ENCODE data around the gene NFASC. TPM values are rescaled to one million over a fixed set of nuclear protein-coding genes. Genes with fewer than 3 reads are reported as not detected.

NFASC gene
- total RNA-seq, 1 experiment from 2014 or later, result 20.1 TPM

GRCh38 chr1:205004351-205004750 is 133.7 kb downstream of the NFASC start:
- Mint-ChIP-seq H3K4me3 (no peak overlapping the region), H3K27me3 (ENCODE audit: low read depth) (peaks cover 66% of the 10 kb centered on the region), H3K27ac (no peak overlapping the region), H3K4me1 (peaks cover 23% of the 10 kb centered on the region), H3K9me3 (no peaks in the 10 kb centered on the region), H3K36me3 (no peaks in the 10 kb centered on the region)
- ChIA-PET POLR2A (no interaction called here), CTCF (interaction anchor here (1.2 to 18.7 kb wide), 2 partner anchors 58 to 241 kb away, joined by 3 to 648 read pairs; no protein-coding TSS in a partner anchor)
- no peak for TF ChIP-seq FOXP4 (CRISPR knock-in tag; IDR thresholded peaks at IDR 0.05)
- no peak for TF ChIP-seq SMAD4 (CRISPR knock-in tag; IDR thresholded peaks at IDR 0.05)
- TF ChIP-seq CREB1 (CRISPR knock-in tag; IDR thresholded peaks at IDR 0.05), result no peak
- TF ChIP-seq E2F4 (CRISPR knock-in tag; IDR thresholded peaks at IDR 0.05; ENCODE audit: borderline replicate concordance, low read depth), result no peak
- TF ChIP-seq NR1H2 (CRISPR knock-in tag; IDR thresholded peaks at IDR 0.05), result no peak
- no peak for TF ChIP-seq ZNF512 (CRISPR knock-in tag; IDR thresholded peaks at IDR 0.05; ENCODE audit: borderline replicate concordance)
- TF ChIP-seq SMAD3 (CRISPR knock-in tag; IDR thresholded peaks at IDR 0.05; ENCODE audit: borderline replicate concordance), result no peak
- no peak for TF ChIP-seq TEAD1 (CRISPR knock-in tag; IDR thresholded peaks at IDR 0.05)
- TF ChIP-seq HMGA2 (CRISPR knock-in tag; IDR thresholded peaks at IDR 0.05), result no peak
- no peak for TF ChIP-seq FOXK1 (CRISPR knock-in tag; IDR thresholded peaks at IDR 0.05)
- no peak for TF ChIP-seq GABPB1 (CRISPR knock-in tag; IDR thresholded peaks at IDR 0.05)
- no peak for TF ChIP-seq E2F1 (CRISPR knock-in tag; IDR thresholded peaks at IDR 0.05)
- no peak for TF ChIP-seq MLX (CRISPR knock-in tag; IDR thresholded peaks at IDR 0.05)
- no peak for TF ChIP-seq CTCF (IDR thresholded peaks at IDR 0.05)
- no peak for TF ChIP-seq PRDM15 (CRISPR knock-in tag; IDR thresholded peaks at IDR 0.05)
- no peak for TF ChIP-seq AFF4 (CRISPR knock-in tag; IDR thresholded peaks at IDR 0.05; ENCODE audit: borderline replicate concordance)
- DNase-seq (ENCODE audit: low spot score) (no peak), ATAC-seq (no peak)

Data from WTC11 (cell line).